Right atrium auricular region (tissue), 2 donors: ENCODE data around the gene LGI2. TPM values are rescaled to one million over a fixed set of nuclear protein-coding genes. Genes with fewer than 3 reads are reported as not detected.

ENCODE experiments used
- DNase-seq: peaks from one replicate; pipeline ENCODE4 v3.0.0-alpha.2; 2019; ENCODE audit warnings: low spot score
- H3K27ac ChIP-seq, 2 donors: fragments of 200-600 bp; sonication (generic); 1 replicate in 1 of 2; 2 replicates in 1 of 2; pipeline ENCODE4 v1.5.1; 2016 to 2019
- H3K27me3 ChIP-seq, 2 donors: fragments of 200-600 bp; sonication (generic); one replicate each; pipeline versions ENCODE4 v1.5.1 to v1.6.0; 2017 to 2019
- H3K36me3 ChIP-seq: fragments of 200-600 bp; sonication (generic); one replicate; pipeline ENCODE4 v1.5.1; 2016
- H3K4me1 ChIP-seq, 2 donors: fragments of 200-600 bp; sonication (generic); one replicate each; pipeline versions ENCODE4 v1.5.1 to v1.6.0; 2017 to 2019
- H3K4me3 ChIP-seq, 2 donors: fragments of 200-600 bp; sonication (generic); 1 replicate in 1 of 2; 2 replicates in 1 of 2; pipeline ENCODE4 v1.5.1; 2017 to 2019; ENCODE audit warnings: mild to moderate bottlenecking in 1 of 2, moderate library complexity in 1 of 2
- H3K9me3 ChIP-seq, 2 donors: fragments of 200-600 bp; sonication (generic); one replicate each; pipeline ENCODE4 v1.5.1; 2019
- total RNA-seq, 2 donors: library from RNA; depleted of rRNA; stranded (reverse); fragments of >200 nt; gene quantifications; one replicate each; pipeline ENCODE4 v1.1.0, GENCODE V29; 2016
- TF ChIP-seq, protein P1 (sequence below), 2 donors: fragments of 200-600 bp; sonication (generic); IDR thresholded peaks; one replicate each; pipeline ENCODE4 v1.5.1; 2019; ENCODE audit warnings: antibody characterized with exemption in 2 of 2

Gene LGI2
- total RNA-seq, 2 donors from 2014 or later = 1.1 to 1.9 TPM

DNA sequence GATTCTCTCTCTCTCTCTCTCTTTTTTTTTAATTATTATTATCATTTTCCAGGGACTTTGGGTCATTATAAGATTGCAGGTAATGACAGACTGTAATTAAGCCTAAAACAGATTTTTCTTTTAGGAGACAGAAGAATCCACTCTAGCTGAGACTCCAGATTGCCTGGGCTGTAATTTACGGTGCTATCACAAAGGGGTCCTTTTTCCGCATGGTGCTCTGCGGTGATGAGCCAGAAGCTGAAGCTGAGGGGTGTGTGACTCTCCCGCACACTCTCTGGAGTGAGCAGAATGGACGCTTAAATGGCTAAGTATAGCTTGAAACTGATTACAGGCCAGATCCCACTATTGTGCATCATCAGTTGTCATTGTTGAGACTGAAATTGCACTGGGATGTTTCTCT, 50.0 kb downstream of the LGI2 start:
- Histone ChIP-seq H3K27ac (peak overlapping the region in 1 of 2 donors; percentile 34), H3K27me3 (no peaks in the 10 kb centered on the region), H3K4me3 (no peak overlapping the region), H3K36me3 (no peaks in the 10 kb centered on the region), H3K4me1 (peaks cover 0 to 13% of the 10 kb centered on the region in 2 donors), H3K9me3 (no peaks in the 10 kb centered on the region)
- TF ChIP-seq, protein P1, sequence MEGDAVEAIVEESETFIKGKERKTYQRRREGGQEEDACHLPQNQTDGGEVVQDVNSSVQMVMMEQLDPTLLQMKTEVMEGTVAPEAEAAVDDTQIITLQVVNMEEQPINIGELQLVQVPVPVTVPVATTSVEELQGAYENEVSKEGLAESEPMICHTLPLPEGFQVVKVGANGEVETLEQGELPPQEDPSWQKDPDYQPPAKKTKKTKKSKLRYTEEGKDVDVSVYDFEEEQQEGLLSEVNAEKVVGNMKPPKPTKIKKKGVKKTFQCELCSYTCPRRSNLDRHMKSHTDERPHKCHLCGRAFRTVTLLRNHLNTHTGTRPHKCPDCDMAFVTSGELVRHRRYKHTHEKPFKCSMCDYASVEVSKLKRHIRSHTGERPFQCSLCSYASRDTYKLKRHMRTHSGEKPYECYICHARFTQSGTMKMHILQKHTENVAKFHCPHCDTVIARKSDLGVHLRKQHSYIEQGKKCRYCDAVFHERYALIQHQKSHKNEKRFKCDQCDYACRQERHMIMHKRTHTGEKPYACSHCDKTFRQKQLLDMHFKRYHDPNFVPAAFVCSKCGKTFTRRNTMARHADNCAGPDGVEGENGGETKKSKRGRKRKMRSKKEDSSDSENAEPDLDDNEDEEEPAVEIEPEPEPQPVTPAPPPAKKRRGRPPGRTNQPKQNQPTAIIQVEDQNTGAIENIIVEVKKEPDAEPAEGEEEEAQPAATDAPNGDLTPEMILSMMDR (IDR thresholded peaks at IDR 0.05) = no peak
- no peak for DNase-seq

DNA sequence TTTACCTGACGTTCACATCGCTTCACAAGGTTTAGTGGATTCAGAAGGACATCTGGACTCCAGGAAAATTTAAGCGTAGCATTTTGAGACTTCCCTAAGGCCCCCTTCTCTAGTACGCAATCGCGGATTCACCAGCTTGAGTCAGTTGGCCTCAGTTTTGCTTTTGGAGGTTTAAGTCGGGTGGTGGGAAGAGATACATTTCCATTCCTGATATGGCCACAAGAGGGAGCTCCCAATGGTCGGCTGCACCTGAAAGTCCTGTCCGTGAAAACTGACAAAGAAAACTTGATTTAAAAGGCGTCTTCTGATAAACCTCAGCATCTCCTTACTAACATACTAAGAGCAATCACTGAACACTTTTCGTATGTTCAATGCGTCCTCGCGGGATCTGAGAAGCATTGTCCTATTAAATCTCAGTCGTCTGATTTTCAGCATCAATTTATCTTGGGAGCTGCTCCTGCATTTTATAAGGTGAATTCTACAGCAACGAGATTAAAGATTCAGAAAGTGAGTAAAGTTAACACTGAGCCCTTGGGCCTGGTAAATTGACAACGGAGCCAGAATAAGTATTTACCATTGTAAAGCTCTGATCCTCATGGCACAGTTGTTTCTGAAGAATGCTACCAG, 50.6 kb downstream of the LGI2 start:
- TF ChIP-seq, protein P1 (IDR thresholded peaks at IDR 0.05) = peak; percentile 90 to 91
- no peaks in the 10 kb centered on the region for H3K9me3 ChIP-seq
- DNase-seq = peak; percentile 78
- no peaks in the 10 kb centered on the region for H3K36me3 ChIP-seq
- peak overlapping the region; percentile 34 to 75 for H3K27ac ChIP-seq
- no peaks in the 10 kb centered on the region for H3K27me3 ChIP-seq
- peak overlapping the region in 1 of 2 donors; percentile 34 for H3K4me3 ChIP-seq
- peaks cover 0 to 13% of the 10 kb centered on the region in 2 donors for H3K4me1 ChIP-seq

DNA sequence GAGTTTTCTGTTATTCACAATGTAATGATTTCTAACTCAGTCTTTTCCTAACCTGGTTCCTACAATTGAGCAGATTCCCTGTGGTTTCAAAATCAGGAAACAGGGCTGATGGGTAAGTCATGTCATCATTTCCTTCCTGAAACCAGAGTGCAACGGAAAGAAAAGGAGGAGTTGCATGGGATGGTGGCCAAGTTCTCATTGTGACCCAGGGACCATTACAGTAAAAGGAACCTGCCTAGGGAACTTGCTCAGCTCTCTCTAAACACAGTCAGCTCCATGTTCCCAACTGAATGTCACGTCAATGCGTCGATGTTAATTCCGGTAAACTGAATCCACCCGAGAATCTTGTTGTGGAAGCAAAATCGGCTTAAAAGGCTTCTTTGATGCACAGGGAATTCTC, 51.2 kb downstream of the LGI2 start:
- Histone ChIP-seq H3K27ac (peak overlapping the region; percentile 52 to 75), H3K4me3 (peak overlapping the region in 1 of 2 donors; percentile 34), H3K27me3 (no peaks in the 10 kb centered on the region), H3K4me1 (peaks cover 0 to 13% of the 10 kb centered on the region in 2 donors), H3K36me3 (no peaks in the 10 kb centered on the region), H3K9me3 (no peaks in the 10 kb centered on the region)
- DNase-seq = peak; percentile 68
- TF ChIP-seq, protein P1 (IDR thresholded peaks at IDR 0.05) = no peak

DNA sequence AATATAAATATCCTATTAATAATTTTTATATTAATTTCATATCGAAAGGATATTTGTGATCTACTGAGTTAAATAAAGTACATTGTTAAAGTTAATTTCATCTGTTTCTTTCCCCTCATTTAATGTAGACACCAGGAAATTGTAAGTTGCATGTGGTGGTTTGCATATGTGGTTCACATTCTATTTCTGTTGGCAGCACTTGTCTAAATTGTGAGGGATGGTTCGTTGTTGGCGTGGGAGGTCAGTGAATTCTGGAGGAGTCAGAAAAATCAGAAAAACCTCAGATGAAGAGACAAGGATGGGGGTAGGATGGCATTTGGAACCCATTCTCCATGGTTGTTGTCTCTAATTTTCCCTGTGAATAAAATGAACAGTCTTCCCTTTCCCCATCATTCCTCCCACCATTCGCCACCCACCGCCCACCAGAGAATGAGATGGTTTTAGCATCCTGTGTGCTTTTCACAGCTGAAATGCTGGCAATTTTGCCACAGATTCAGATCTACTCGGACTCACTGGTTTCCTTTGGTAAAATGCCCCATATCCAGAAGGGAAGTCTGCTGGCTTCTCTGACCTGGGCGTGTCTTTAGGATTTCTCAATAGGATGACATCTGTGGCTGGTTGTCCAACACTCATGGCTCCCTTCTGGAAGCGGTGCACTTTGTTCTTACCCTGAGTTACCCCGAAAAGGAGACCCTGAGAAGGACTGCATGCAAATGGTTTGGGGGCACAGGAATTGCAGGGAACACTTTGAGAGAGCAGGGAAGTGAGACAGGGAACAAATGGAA, 52.3 kb downstream of the LGI2 start:
- Histone ChIP-seq H3K27ac (peak overlapping the region; percentile 52 to 75), H3K4me1 (peaks cover 0 to 13% of the 10 kb centered on the region in 2 donors), H3K4me3 (no peak overlapping the region), H3K27me3 (no peaks in the 10 kb centered on the region), H3K9me3 (no peaks in the 10 kb centered on the region), H3K36me3 (no peaks in the 10 kb centered on the region)
- TF ChIP-seq, protein P1 (IDR thresholded peaks at IDR 0.05) = no peak
- no peak for DNase-seq

DNA sequence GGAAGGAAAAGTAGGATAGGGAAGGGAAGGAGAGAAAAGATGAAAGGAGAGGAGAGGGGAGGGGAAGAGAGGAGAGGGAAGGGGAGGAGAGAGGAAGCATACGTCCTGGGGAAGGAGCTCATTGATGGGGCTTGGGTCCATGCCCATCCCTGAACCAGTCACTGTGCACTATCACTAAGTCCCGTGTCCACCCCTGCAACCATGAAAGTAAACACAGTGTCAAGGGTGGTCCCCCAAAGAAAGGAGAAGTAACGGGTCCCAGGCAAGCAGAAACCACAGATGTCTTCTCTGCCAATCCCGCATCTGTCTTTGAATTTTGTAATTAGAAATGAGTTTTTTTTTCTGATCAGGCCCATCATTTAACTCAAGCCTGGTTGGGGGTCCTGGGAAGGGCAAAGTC, 55.2 kb downstream of the LGI2 start:
- Histone ChIP-seq H3K4me3 (no peak overlapping the region), H3K36me3 (no peaks in the 10 kb centered on the region), H3K9me3 (no peaks in the 10 kb centered on the region), H3K4me1 (peaks cover 0 to 8% of the 10 kb centered on the region in 2 donors), H3K27me3 (no peaks in the 10 kb centered on the region), H3K27ac (no peak overlapping the region)
- TF ChIP-seq, protein P1 (IDR thresholded peaks at IDR 0.05) = no peak
- no peak for DNase-seq
